HG02588 (cell line): ENCODE measurements around the gene GOLGA6B.
"Not testable (repeated sequence)": the region's sequence is repeated elsewhere in the genome, so short reads cannot be mapped to it uniquely, and the experiment has no call there.

ENCODE experiments used
- ATAC-seq: cut with Tn5 transposase; IDR thresholded peaks from one replicate; pipeline ENCODE4 v1.9.1; 2021; ENCODE audit warnings: mild to moderate bottlenecking, moderate library complexity; ENCODE audit not compliant: unreplicated experiment

The GOLGA6B gene

GRCh38 chr15:72654397-72654796 is at the start of gene GOLGA6B:
GOLGA6B (plus strand) TSS chr15:72654697; CDS start chr15:72654738, 41 bp downstream.
- not testable (repeated sequence) for ATAC-seq

- ATAC-seq, result no peak
Observed at GRCh38 chr15:72604794-72605193, 49.7 kb upstream of the GOLGA6B start.

GRCh38 chr15:72608084-72608483 is 46.4 kb upstream of the GOLGA6B start:
- ATAC-seq, result not testable (repeated sequence)

GRCh38 chr15:72609862-72610261 is 44.6 kb upstream of the GOLGA6B start:
- no peak for ATAC-seq

- ATAC-seq, result not testable (repeated sequence)
Observed at GRCh38 chr15:72612324-72612723, 42.2 kb upstream of the GOLGA6B start.

- no peak for ATAC-seq
Observed at GRCh38 chr15:72614810-72615532, 39.5 kb upstream of the GOLGA6B start.

- not testable (repeated sequence) for ATAC-seq
Observed at GRCh38 chr15:72615533-72616233, 38.8 kb upstream of the GOLGA6B start.

GRCh38 chr15:72616491-72617210 is 37.8 kb upstream of the GOLGA6B start:
- ATAC-seq, result no peak

GRCh38 chr15:72623854-72624253 is 30.6 kb upstream of the GOLGA6B start:
- ATAC-seq, result not testable (repeated sequence)

- ATAC-seq, result not testable (repeated sequence)
Observed at GRCh38 chr15:72626153-72626552, 28.3 kb upstream of the GOLGA6B start.

- ATAC-seq, result not testable (repeated sequence)
Observed at GRCh38 chr15:72628249-72629067, 26.0 kb upstream of the GOLGA6B start.

GRCh38 chr15:72629068-72629570 is 25.4 kb upstream of the GOLGA6B start:
- ATAC-seq, result not testable (repeated sequence)

- ATAC-seq, result not testable (repeated sequence)
Observed at GRCh38 chr15:72636519-72637282, 17.8 kb upstream of the GOLGA6B start.

- ATAC-seq, result not testable (repeated sequence)
Observed at GRCh38 chr15:72639759-72640483, 14.6 kb upstream of the GOLGA6B start.

- not testable (repeated sequence) for ATAC-seq
Observed at GRCh38 chr15:72642271-72642670, 12.2 kb upstream of the GOLGA6B start.

GRCh38 chr15:72648631-72649253 is 5.8 kb upstream of the GOLGA6B start:
- not testable (repeated sequence) for ATAC-seq

GRCh38 chr15:72656014-72656413 is 1.5 kb downstream of the GOLGA6B start:
- not testable (repeated sequence) for ATAC-seq

GRCh38 chr15:72661081-72661480 is 6.6 kb downstream of the GOLGA6B start:
- ATAC-seq, result not testable (repeated sequence)
